Activated CD8-positive, alpha-beta memory T cell treated with anti-CD3 and anti-CD28 coated beads for 48 hours (primary cell): ENCODE results near the gene INPP4B.
"Not testable (repeated sequence)": the region's sequence is repeated elsewhere in the genome, so short reads cannot be mapped to it uniquely, and the experiment has no call there.

ENCODE experiments used
- DNase-seq, 3 experiments: peaks; one replicate each; pipeline ENCODE4 v3.0.0-alpha.2; 2020; ENCODE audit warnings: low read depth in 2 of 3, low spot score in 2 of 3

The INPP4B gene

DNA sequence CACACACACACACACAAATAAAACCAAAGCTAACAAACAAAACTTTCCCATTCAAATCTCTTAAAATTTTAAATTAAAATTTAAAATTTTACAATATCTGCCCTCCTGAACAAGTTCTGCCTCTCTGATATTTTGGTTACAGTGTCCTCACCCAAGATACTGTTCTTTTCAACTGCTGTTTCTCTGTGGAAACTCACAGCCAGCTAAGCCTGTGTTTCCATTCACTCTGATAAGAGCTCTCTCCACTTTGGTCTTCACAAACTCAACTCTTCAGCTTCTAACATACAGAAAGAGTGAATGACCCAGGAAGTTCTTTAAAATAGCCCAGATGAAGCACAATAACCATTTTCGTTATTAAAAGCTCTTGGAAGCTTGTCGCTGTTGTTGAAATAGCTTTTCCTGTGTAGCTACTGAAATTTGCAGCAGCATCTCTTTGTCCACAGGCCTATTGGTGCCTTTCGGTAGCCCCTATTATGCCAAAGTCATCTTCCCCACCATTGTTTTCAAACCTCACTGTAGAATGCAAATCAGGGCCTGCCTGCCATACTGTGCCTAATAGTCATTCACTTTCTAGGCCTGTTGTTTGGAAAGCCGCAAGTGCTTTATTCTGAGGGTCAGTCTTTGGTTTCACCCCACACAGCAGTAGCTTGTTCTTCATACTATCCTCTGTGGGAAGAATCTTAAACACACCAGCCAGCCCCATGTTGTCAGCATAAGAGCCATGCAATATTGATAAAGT is 19.4 kb downstream of the INPP4B start:
- DNase-seq = no peak

GRCh38 chr4:142824368-142824767 is 21.7 kb downstream of the INPP4B start:
- DNase-seq = no peak

DNA sequence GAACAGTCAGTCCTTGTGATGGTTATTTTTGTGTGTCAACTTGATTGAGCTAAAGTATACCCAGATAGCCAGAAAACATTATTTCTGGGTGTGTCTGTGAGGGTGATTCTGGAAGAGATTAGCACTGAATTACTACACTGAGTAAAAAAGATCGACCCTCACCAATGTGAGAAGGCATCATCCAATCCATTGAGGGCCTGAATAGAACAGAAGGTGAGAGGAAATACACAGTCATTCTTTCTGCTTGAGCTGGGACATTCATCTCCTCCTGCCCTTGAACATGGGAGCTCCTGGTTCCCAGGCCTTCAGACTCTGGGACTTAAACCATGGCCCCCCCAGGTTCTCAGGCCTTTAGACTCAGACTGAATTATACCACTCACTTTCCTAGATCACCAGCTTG is 22.3 kb downstream of the INPP4B start:
- no peak for DNase-seq

DNA sequence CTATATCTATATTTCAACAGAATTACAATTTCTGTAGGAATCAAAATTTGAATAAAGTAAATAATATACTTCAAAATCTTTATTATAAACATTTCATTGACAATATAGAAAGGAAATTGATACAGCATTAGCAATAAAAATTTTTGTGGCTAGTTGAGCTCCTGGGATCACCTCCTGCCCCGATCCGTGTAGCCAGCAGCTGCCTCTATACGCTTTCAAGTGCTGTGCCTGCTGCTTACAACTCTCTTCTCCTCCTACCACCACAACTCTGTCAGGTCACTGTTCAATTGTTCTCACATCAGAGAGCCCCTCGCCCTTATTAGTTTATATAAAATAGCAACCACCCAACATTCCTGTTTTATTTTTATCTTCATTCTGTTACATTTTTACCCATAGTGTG is 27.6 kb downstream of the INPP4B start:
- DNase-seq = no peak

- DNase-seq = no peak
These were observed 28.1 kb downstream of the INPP4B start for GRCh38 chr4:142818031-142818430.

- no peak for DNase-seq
These were observed 28.7 kb downstream of the INPP4B start for GRCh38 chr4:142817442-142817841.

- DNase-seq = no peak
These were observed 30.3 kb downstream of the INPP4B start for GRCh38 chr4:142815834-142816233.

- no peak for DNase-seq
These were observed 32.7 kb downstream of the INPP4B start for GRCh38 chr4:142813388-142813787.

DNA sequence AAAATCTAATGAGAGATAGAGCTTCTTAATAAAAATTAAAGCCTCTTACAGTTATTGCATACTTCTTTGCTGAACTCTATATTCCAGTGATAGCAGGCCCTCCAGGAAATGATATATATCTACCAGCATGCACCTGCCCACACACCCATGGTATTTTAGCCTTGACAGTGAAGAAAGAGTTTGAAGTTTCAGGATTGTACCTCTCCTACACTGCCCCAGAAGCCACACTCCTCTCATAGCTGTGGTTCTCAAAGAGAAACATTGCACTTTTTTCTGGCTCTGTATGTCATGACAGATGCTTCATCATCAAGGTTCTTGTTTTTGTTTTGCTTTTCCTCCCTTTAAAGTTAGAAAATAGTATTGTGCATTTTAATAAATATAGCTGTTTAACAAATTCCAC is 34.0 kb downstream of the INPP4B start:
- DNase-seq = no peak

- DNase-seq = no peak
These were observed 35.1 kb downstream of the INPP4B start for GRCh38 chr4:142811034-142811433.

GRCh38 chr4:142809559-142809958 is 36.5 kb downstream of the INPP4B start:
- no peak for DNase-seq

- DNase-seq = not testable (repeated sequence)
These were observed 42.2 kb downstream of the INPP4B start for GRCh38 chr4:142803879-142804278.

DNA sequence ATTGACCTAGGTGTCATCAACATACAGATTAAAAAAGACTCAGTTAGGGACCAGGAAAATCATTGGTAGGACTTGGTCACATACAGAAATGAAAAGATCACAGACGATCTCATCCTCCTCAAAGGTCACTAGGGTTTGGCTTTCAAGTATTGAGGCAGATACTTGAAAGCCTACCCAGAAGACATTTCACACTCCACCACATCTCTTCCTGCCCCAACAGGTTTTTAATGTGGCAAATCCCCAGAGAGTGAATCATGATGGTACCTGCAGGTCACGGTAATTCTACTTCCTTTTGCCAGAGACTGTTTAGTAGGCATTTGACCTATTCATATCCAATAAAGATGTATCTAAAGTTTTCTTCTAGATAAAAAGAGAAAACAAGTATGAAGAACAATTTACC is 44.1 kb downstream of the INPP4B start:
- DNase-seq = no peak

DNA sequence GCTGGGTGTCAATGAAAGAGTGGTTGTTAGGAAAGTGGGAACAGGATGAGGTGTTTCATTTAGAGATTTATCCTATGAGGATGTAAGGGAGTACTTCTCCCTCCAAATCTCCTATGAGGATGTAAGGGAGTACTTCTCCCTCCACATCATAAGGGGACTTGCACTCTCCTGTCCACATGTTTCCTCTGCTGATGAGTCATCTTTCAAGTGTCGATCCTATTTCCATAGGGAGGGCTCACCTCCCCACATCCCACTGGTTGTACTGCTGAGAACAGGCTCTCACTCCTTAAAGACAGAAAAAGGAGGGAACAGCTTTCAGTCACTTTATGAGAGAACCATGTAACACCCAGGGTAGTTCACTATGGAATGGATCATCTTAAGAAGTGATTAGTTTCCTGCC is 65.0 kb downstream of the INPP4B start:
- no peak for DNase-seq

DNA sequence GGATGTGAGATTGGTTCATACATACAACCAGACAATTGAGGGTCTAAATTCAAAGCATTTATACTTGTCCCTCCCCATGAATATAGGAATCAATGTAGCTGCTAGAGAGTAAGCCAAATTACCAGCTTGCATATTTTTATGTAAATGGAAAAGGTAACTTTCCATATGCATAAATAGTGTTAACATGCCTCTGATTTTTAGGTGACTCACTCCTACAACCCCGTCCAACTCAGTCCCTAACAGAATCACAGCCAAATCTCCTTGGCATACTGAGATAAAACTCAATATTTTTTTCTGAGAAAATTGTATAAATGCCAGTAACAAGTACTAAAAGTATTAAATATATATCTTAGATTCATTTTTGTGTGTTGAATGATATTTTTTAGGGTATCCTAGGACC is 67.2 kb downstream of the INPP4B start:
- DNase-seq = no peak

DNA sequence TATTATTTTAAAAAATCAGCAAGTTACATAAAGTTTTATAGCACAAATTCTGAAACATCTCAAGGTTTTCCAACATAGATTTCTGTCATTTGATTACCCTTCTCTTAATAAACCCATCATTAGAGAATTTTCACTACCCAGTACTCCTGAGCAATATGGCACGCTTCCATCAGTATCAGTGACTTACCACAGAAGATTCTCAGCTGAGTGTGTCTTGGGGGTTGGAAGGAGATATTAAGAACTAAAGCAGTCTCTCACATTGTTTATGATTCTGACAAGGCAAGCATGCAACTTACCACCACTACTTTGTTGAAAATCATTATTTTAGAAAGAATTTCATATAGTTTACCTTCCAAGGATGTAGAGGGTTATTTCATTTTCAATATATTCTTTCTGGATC is 67.7 kb downstream of the INPP4B start:
- no peak for DNase-seq

DNA sequence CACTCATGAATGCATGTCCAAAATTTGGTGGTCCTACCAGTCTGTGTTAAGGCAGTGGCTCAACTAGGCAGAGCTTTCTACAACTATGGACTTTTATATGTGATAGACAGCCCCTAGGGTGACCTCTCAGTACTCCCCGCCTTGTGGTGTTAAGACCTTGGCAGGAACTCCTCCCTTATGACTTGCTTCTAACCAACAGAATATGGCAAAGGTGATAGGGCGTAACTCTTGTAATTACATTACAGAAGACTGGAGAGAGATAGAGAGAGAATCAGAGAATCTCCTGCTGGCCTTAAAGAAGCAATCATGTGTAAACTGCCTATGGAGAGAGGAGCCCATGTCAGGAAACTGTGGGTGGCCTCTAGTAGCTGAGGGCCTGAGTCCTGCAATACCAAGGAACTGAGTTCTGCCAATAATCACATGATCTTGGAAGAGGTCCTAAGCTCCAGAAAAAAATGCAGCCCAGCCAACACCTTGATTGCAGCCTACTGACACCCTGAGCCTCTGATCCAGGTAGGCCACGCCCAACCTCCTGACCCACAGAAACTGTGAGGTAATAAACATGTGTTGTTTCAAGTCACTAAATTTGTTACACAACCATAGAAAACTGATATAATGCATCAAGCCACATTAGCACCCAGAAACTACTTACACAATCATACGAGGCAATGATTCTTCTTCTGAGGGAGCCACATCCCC is 68.9 kb downstream of the INPP4B start:
- no peak for DNase-seq

DNA sequence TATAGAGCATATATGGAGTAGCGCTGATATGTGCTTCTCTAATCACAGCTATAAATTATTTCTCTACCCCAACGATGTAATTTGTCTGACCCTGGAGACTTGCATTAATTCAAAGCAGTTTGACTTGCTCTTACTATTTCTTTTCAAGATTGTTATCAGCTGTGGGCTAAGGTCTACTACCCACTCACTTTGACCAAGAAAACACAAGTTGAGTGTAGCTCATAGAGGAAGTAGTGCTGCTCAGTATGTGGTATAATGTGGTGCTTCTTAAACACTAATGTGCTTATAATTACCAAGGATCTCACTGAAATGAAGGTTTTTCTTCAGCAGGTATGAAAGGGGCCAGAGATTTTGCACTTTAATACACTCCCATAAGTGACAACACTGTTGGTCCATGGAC is 70.1 kb downstream of the INPP4B start:
- DNase-seq = no peak

DNA sequence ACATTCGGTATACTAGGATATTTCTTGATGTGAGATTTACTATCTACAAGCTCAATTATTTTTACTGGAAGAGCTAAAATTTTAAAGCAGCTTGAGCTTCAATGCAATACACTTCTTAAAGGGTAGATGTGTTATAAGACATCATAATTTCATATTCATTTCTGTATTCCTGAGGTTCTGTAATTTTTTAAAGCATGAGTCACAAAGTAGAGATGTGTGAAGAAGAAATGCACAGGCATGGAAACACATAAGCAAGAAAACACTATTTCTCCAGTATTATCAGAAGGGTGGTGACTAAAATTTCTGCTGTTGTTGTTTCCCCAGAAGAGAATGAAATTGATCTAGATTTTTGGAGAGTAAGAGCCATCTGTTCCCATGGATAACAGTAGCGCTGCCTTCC is 72.6 kb downstream of the INPP4B start:
- no peak for DNase-seq

GRCh38 chr4:142762280-142762679 is 83.8 kb downstream of the INPP4B start:
- DNase-seq = no peak

GRCh38 chr4:142752202-142752786 is 93.8 kb downstream of the INPP4B start:
- DNase-seq = no peak

DNA sequence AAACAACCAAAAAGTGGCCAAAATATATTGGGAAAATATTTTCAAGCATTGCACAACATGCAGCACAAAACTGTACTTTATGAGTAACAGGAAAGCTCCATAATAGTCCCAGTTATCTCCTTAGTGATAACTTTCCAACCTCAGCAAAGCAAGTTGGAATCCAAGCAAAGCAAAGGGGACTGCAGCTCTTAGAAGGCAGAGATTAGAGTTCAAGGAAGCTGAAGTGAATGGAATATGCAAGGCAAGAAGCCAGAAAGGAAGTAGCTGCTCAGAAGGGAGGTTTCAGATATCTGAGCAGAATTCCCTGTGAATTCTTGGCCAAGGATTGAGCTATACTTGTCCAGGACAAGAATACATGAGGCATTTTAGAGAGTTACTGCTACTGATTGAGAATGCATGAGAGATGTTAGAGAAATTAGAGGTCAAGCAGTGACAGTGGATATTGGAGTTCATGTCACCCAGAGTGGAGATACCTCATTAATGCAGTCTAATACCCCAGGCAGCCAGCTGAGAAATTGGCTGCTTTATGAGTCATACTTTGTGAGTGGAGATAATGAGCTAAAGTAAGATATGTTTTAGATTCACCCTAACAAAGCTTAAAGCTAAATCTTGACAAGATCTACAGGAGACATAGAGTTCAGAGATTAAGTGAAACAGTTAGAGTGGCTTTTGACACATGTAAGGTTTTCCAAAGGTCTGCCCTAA is 102.8 kb downstream of the INPP4B start:
- DNase-seq = no peak
